Bronchial epithelial cell (primary cell): ENCODE measurements around the gene HDHD3. TPM values are rescaled to one million over a fixed set of nuclear protein-coding genes. Genes with fewer than 3 reads are reported as not detected.

Experiments
- DNase-seq: peaks from one replicate; pipeline ENCODE4 v3.0.0-alpha.2; 2010; ENCODE audit warnings: low read depth
- FAIRE-seq: peaks from 2 replicates; lab custom pipeline; 2011; peaks lifted over from hg19 to GRCh38; lab: Jason Lieb, UNC
- H3K27me3 ChIP-seq: 2 replicates; pipeline ENCODE4 v1.5.1; 2011; ENCODE audit warnings: low read length; ENCODE audit not compliant: control insufficient read depth, insufficient read depth
- H3K36me3 ChIP-seq: 2 replicates; pipeline ENCODE4 v1.5.1; 2011; ENCODE audit warnings: low read length; ENCODE audit not compliant: control insufficient read depth, insufficient read depth
- H3K4me3 ChIP-seq: 2 replicates; pipeline ENCODE4 v1.5.1; 2011; ENCODE audit warnings: mild to moderate bottlenecking, low read depth, low read length, control low read depth
- total RNA-seq: library from RNA; depleted of rRNA; stranded (reverse); fragments of >200 nt; gene quantifications from 2 replicates; pipeline ENCODE4 v1.2.1, GENCODE V29; 2014
- TF ChIP-seq, protein P1 (sequence below): IDR thresholded peaks from 2 replicates; pipeline ENCODE4 v1.5.1; 2011; ENCODE audit warnings: mild to moderate bottlenecking, moderate library complexity, low read length, control low read depth, inconsistent platforms; ENCODE audit not compliant: insufficient read depth, severe bottlenecking

The HDHD3 gene, protein sequence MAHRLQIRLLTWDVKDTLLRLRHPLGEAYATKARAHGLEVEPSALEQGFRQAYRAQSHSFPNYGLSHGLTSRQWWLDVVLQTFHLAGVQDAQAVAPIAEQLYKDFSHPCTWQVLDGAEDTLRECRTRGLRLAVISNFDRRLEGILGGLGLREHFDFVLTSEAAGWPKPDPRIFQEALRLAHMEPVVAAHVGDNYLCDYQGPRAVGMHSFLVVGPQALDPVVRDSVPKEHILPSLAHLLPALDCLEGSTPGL
- total RNA-seq = 14.5 and 18.2 TPM in 2 replicates

DNA sequence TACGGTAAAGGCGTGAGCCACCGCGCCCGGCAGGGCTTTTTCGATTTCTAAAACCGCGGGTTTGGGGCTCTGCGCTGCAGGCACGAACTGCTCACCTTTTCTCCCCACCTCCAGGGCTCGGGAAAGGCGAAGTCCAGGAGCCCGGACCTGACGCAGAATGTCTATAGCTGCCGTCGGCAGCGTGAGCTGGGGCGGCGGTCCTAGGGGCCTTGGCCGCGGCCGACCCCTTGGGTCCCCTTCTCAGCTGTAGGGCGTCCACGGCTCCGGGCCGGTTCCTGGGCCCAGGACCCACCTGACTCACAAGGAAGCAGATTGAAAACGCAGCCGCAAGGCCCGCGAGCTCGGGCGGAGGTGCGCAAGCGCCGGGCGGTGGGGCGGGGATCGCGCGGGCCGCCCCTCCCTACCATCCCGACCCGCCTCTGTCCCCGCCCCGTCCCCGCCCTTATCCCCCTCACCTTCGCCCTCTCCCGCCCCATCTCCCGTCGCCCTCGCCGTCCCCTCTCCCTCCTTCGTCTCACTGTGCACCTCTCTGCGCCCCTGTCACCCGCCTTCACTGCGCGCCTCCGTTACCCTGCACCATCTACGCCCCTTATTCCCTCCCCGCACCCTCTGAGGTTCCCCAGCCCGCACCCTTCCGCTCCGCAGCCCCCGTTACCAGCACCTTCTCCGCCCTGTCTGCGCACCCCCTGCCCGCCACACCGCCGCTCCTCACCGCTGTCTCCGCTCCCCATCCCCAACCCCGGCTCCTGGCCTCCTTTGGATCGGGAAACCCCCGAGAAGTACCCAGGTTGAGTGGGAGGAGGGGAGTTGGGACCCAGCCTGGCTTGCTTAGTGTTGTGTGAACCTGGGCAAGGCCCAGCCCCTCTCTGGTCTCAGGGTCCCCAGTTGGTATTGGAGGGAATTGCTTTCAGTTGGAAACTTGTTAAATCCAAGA lies at the start of gene HDHD3:
Gene HDHD3 (minus strand): TSS at position 353 of the 934 bp plus-strand sequence. CDS start 2,632 bp downstream, outside the sequence.
- Histone ChIP-seq H3K27me3 (no peaks in the 10 kb centered on the region), H3K36me3 (peaks cover 6% of the 10 kb centered on the region), H3K4me3 (peak within 1 kb of the TSS; percentile 74)
- peak; percentile 69 for DNase-seq
- no peak for FAIRE-seq
- TF ChIP-seq, protein P1, sequence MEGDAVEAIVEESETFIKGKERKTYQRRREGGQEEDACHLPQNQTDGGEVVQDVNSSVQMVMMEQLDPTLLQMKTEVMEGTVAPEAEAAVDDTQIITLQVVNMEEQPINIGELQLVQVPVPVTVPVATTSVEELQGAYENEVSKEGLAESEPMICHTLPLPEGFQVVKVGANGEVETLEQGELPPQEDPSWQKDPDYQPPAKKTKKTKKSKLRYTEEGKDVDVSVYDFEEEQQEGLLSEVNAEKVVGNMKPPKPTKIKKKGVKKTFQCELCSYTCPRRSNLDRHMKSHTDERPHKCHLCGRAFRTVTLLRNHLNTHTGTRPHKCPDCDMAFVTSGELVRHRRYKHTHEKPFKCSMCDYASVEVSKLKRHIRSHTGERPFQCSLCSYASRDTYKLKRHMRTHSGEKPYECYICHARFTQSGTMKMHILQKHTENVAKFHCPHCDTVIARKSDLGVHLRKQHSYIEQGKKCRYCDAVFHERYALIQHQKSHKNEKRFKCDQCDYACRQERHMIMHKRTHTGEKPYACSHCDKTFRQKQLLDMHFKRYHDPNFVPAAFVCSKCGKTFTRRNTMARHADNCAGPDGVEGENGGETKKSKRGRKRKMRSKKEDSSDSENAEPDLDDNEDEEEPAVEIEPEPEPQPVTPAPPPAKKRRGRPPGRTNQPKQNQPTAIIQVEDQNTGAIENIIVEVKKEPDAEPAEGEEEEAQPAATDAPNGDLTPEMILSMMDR = no peak

DNA sequence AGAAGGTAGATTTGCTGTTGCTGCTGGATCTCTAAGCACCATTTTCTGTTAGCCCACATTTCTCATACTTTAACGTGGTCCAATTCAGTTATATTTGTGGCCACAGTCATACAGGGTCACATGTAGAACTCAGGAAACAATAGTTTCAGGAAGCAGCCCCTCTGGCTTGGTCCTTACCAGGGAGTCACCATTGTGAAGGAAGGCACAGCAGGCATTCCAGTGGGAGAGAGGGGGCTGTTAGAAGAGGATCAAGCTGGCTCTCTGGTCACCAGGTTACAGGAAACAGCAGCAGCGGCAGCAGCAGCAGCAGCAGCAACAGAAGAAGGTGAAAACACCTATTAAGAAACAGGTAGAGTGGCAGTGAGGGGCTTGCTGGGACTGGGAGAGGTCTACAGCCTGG lies 48.3 kb upstream of the HDHD3 start:
- DNase-seq (no peak), FAIRE-seq (no peak)
- H3K36me3 ChIP-seq = no peaks in the 10 kb centered on the region
- TF ChIP-seq, protein P1 = no peak
- H3K27me3 ChIP-seq = no peaks in the 10 kb centered on the region
- no peak overlapping the region for H3K4me3 ChIP-seq

DNA sequence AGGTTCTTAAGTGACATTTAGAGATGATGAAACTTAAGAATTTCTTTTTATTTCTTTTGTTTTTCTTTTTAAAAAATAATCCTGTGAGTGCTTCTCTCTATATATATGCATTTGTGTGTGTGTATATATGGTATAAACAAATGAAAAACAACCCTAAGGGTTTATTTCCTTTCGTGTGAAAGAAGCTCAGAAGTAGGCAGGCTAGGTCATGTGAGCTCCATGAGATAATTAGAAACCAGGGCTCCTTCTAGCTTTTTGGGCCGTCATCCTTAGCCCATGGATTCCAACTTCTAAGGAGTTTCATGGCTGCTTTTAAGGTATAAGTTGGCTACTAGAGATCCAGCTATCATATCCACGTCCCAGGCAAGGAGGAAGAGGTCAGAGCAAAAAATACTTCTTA lies 44.9 kb upstream of the HDHD3 start:
- TF ChIP-seq, protein P1 = no peak
- H3K4me3 ChIP-seq = no peak overlapping the region
- DNase-seq (no peak), FAIRE-seq (no peak)
- H3K36me3 ChIP-seq = no peaks in the 10 kb centered on the region
- H3K27me3 ChIP-seq = no peaks in the 10 kb centered on the region

DNA sequence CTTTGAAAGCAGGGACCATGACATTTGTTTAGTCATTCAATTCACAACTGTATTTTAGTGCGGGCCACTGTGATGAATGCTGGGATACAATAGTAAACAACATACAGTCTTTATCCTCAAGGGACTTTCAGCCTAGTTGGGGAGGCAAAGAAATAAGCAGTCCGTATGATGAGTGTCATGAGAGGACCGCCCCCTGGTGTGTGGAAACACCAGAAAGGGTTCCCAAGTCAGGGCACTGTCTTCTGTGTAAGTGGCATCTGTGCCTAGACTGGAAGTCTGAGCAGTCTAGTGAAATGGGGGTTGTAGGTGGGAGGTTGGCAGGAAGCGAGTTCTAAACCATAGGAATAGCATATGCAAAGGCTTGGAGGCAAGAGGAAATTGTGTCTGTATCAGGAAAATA lies 40.6 kb upstream of the HDHD3 start:
- Histone ChIP-seq H3K27me3 (no peaks in the 10 kb centered on the region), H3K36me3 (no peaks in the 10 kb centered on the region), H3K4me3 (no peak overlapping the region)
- TF ChIP-seq, protein P1 = peak; percentile 3
- no peak for FAIRE-seq
- DNase-seq = no peak

DNA sequence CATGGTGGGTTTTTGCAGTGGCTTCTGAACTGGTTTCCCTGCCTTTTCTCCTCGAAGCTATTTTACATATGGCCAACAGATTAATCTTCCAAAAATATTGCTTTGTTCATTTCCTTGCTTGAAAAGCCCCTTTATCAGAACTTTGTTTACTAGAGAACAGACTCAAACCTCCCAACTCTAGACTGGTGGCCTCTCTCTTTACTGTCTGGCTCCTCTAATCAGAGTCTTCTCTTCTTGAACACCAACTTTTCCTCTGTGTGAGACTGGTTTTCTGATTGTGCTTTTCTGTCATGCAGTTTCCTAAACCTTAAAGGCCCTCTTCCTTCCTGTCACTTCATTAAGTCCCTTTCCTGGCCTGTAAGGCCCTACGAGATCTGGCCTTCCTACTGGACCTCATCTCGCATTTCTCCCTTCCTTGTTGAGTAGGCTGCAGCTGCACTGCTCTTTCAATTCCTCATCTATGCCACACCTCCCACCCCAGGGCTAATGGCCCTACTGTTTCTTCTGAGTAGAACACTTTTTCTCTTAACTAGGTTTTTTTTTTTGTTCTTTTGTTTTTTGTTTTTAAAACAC lies 39.4 kb upstream of the HDHD3 start:
- FAIRE-seq (no peak), DNase-seq (no peak)
- TF ChIP-seq, protein P1 = no peak

More for the DNA sequence above, 39.4 kb upstream of the HDHD3 start:
- Histone ChIP-seq H3K36me3 (no peaks in the 10 kb centered on the region), H3K27me3 (no peaks in the 10 kb centered on the region), H3K4me3 (no peak overlapping the region)
